OCI-LY3 (cell line): ENCODE measurements around the gene SLC17A9.

Experiments used
- H2AFZ ChIP-seq: fragments of 200-600, 300-600 bp; shearing (Covaris generic); 2 replicates; pipeline ENCODE4 v1.6.0; 2014; ENCODE audit warnings: antibody characterized with exemption, low read depth, low read length
- H3K27ac ChIP-seq: fragments of 200-600, 300-600 bp; sonication (generic); 2 replicates; pipeline ENCODE4 v1.5.1; 2014; ENCODE audit warnings: mild to moderate bottlenecking, low read length, moderate library complexity, mixed read lengths
- H3K27me3 ChIP-seq: fragments of 200-600, 300-600 bp; sonication (generic); 2 replicates; pipeline ENCODE4 v1.6.1; 2014; ENCODE audit warnings: low read depth, low read length, mixed read lengths
- H3K36me3 ChIP-seq: fragments of 200-600, 300-600 bp; sonication (generic); replicated peaks from 2 replicates; pipeline ENCODE3; 2014; ENCODE audit warnings: low read depth, low read length, mixed read lengths
- H3K4me1 ChIP-seq: fragments of 300-600, 200-600 bp; sonication (generic); 2 replicates; pipeline ENCODE4 v1.6.1; 2014; ENCODE audit warnings: low read length, mixed read lengths
- H3K4me2 ChIP-seq: fragments of 200-600, 300-600 bp; sonication (generic); 2 replicates; pipeline ENCODE4 v1.6.1; 2014; ENCODE audit warnings: low read length, mixed read lengths
- H3K4me3 ChIP-seq: fragments of 300-600, 200-600 bp; sonication (generic); 2 replicates; pipeline ENCODE4 v1.5.1; 2014; ENCODE audit warnings: antibody characterized with exemption, mild to moderate bottlenecking, low read length, moderate library complexity
- H3K79me2 ChIP-seq: fragments of 300-600, 200-600 bp; shearing (Covaris generic); 2 replicates; pipeline ENCODE4 v1.6.1; 2014; ENCODE audit warnings: mild to moderate bottlenecking, low read length, mixed read lengths
- H3K9ac ChIP-seq: fragments of 300-600, 200-600 bp; shearing (Covaris generic); 2 replicates; pipeline ENCODE4 v1.6.0; 2014; ENCODE audit warnings: mild to moderate bottlenecking, low read length, moderate library complexity
- H3K9me3 ChIP-seq: fragments of 200-600, 300-600 bp; shearing (Covaris generic); 2 replicates; pipeline ENCODE4 v1.6.1; 2014; ENCODE audit warnings: low read length, mixed read lengths; ENCODE audit not compliant: insufficient read depth
- H4K20me1 ChIP-seq: fragments of 200-600, 300-600 bp; sonication (generic); 2 replicates; pipeline ENCODE4 v1.6.1; 2016; ENCODE audit warnings: low read length, mixed read lengths; ENCODE audit not compliant: insufficient read depth
- CTCF ChIP-seq: fragments of 200-600, 300-600 bp; sonication (generic); IDR thresholded peaks from 2 replicates; pipeline ENCODE4 v1.5.1; 2014; ENCODE audit warnings: antibody characterized with exemption, low read length, low read depth
- EZH2phosphoT487 ChIP-seq: fragments of 200-600 bp; shearing (Covaris generic); IDR thresholded peaks from 2 replicates; pipeline ENCODE4 v1.6.1; 2018; ENCODE audit warnings: antibody characterized with exemption, mixed run types, low read depth

The SLC17A9 gene

DNA sequence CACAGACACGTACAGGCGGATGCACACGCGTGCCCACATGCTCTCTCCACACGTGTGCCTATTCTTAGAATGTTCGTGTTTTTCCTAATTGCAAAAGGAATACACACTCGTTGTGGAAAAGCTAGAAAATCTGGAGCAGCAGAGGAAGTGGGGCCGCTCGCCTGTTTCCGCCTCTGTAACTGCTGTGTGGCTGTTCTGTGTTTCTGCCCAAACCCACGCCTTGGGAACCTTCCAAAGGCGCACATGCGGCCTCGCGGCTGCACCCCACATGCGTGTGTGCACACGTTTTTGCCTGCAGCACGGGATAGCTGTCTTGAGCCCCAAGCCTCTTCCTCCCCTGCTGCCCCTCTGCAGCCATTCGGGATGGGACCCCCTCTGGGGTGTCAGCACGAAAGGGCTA, 12.2 kb downstream of the SLC17A9 start:
- Histone ChIP-seq H3K4me3 (no peak overlapping the region), H2AFZ (no peak overlapping the region), H3K4me2 (no peak overlapping the region), H3K9me3 (no peaks in the 10 kb centered on the region), H3K36me3 (peaks cover 41% of the 10 kb centered on the region), H3K27ac (no peak overlapping the region), H3K27me3 (no peaks in the 10 kb centered on the region), H3K79me2 (no peaks in the 10 kb centered on the region), H3K4me1 (no peaks in the 10 kb centered on the region), H3K9ac (no peak overlapping the region), H4K20me1 (peaks cover 6% of the 10 kb centered on the region)
- TF ChIP-seq EZH2phosphoT487 (no peak), CTCF (no peak)

DNA sequence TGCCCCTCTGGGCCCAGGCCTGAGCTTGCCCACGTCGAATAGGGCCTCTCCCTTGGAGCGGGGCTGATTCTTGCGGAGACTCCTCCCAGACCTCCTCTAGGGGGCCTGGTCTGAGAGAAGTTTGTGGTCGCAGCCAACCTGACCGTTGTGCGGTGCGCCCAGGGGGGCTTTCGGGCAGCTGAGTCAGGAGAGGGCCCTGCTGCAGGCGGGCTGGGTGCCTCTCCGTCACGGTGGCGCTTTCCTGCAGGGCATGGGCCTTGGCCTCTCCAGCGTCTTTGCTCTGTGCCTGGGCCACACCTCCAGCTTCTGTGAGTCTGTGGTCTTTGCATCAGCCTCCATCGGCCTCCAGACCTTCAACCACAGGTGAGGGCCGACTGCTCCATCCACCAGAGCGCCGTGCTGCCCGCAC, 12.9 kb downstream of the SLC17A9 start:
- peaks cover 35% of the 10 kb centered on the region for H3K36me3 ChIP-seq
- no peak overlapping the region for H3K27ac ChIP-seq
- H3K4me2 ChIP-seq, result no peak overlapping the region

DNA sequence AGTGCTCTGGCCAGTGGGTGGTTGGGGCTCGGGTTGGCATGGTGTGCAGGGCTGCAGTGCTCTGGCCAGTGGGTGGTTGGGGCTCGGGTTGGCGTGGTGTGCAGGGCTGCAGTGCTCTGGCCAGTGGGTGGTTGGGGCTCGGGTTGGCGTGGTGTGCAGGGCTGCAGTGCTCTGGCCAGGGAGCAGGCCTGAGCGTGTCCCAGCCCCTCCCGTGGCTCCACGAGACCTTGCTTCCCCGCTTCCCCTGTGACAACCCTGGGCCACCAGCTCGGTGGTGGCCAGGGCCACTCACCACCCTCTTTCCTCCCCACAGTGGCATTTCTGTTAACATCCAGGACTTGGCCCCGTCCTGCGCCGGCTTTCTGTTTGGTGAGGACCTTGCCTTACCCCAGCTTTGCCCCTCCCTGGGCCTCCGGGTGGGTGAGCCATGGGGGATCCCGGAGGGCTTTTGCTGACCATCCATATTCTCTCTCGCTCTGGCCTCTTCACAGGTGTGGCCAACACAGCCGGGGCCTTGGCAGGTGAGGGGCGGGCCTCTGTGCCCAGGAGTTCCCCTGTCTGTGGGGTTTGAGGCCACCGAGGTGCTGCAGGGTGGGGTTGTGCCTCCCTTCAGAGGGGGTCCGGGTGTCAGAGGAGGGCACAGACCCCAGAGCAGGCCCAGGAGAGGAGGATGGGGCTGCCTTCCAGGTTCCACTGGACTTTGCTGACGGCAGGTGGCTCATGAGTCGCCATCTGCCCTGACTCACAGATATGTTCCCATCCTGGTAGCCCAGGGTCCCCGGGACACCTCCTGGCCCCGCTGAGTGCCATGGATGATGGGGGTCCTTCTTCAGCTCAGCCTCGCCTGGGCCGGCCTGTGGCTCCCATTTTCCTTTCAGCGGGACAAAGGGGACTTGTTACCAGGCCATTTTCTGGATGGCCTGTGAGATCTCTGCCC, 14.0 kb downstream of the SLC17A9 start:
- no peaks in the 10 kb centered on the region for H3K4me1 ChIP-seq
- H3K79me2 ChIP-seq, result no peaks in the 10 kb centered on the region
- H3K36me3 ChIP-seq, result peaks cover 34% of the 10 kb centered on the region
- H4K20me1 ChIP-seq, result peaks cover 3% of the 10 kb centered on the region; the same call in 1 of the 2 replicates
- TF ChIP-seq EZH2phosphoT487, result no peak
- no peaks in the 10 kb centered on the region for H3K9me3 ChIP-seq
- no peak overlapping the region for H2AFZ ChIP-seq
- no peak overlapping the region for H3K4me2 ChIP-seq
- no peak overlapping the region for H3K9ac ChIP-seq
- no peak overlapping the region for H3K4me3 ChIP-seq
- H3K27ac ChIP-seq, result no peak overlapping the region
- H3K27me3 ChIP-seq, result no peaks in the 10 kb centered on the region

More for the DNA sequence above, 12.9 kb downstream of the SLC17A9 start:
- H3K79me2 ChIP-seq, result no peaks in the 10 kb centered on the region
- H3K4me3 ChIP-seq, result no peak overlapping the region
- TF ChIP-seq EZH2phosphoT487 (no peak), CTCF (no peak)
- no peak overlapping the region for H2AFZ ChIP-seq
- H3K27me3 ChIP-seq, result no peaks in the 10 kb centered on the region
- no peaks in the 10 kb centered on the region for H3K4me1 ChIP-seq
- no peaks in the 10 kb centered on the region for H3K9me3 ChIP-seq
- no peak overlapping the region for H3K9ac ChIP-seq
- H4K20me1 ChIP-seq, result peaks cover 6% of the 10 kb centered on the region; the same call in 1 of the 2 replicates

DNA sequence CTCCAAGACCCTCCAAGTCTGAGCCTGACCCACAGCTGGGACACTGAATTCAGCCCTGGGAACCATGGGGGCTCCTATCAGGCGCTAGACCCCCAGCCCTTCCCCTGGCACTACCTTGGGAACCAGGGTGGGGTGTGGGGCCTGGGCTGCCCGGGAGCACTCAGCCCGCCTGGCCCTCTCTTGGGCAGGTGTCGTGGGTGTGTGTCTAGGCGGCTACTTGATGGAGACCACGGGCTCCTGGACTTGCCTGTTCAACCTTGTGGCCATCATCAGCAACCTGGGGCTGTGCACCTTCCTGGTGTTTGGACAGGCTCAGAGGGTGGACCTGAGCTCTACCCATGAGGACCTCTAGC, 14.6 kb downstream of the SLC17A9 start:
- Histone ChIP-seq H4K20me1 (peaks cover 3% of the 10 kb centered on the region; the same call in 1 of the 2 replicates), H3K27ac (no peak overlapping the region), H3K4me1 (peaks cover 3% of the 10 kb centered on the region)

More for the DNA sequence above, 14.6 kb downstream of the SLC17A9 start:
- peaks cover 31% of the 10 kb centered on the region for H3K36me3 ChIP-seq
- no peak overlapping the region for H2AFZ ChIP-seq
- H3K27me3 ChIP-seq, result no peaks in the 10 kb centered on the region
- H3K79me2 ChIP-seq, result no peaks in the 10 kb centered on the region
- no peak overlapping the region for H3K9ac ChIP-seq
- H3K4me3 ChIP-seq, result no peak overlapping the region
- H3K9me3 ChIP-seq, result no peaks in the 10 kb centered on the region
- TF ChIP-seq EZH2phosphoT487, result no peak
- TF ChIP-seq CTCF, result no peak
- H3K4me2 ChIP-seq, result no peak overlapping the region
